RCC 7860 (cell line): Measurements from ENCODE around the gene ATP5MC2.
A peak's percentile ranks its signal among the peaks of the same experiment; 100 is the strongest.
"Not testable (repeated sequence)": the region's sequence is repeated elsewhere in the genome, so short reads cannot be mapped to it uniquely, and the experiment has no call there.

Experiments used
- DNase-seq: peaks from one replicate; pipeline ENCODE4 v3.0.0-alpha.2; 2015; ENCODE audit warnings: low spot score
- FAIRE-seq: peaks from 2 replicates; lab custom pipeline; 2012; peaks lifted over from hg19 to GRCh38; lab: Jason Lieb, UNC

ATP5MC2 gene

DNA sequence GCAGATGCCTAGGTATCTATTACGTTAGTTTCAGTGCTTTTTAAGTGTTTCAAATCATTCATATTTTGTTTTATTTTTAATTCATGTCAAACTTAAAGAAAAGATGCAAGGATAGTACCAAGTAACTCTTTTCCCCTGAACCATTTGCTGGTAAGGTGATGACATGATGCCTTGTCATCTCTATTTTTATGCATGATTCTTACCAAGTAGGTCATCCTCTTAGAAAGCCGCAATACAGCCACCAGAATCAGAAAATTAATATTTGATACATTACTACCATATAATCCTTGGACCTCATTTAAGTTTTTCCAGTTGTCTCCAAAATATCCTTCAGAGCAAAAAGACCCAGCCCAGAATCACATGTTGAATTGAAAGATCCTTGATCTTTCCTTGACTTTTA is 22.3 kb downstream of the ATP5MC2 start:
- DNase-seq (no peak), FAIRE-seq (no peak)

DNA sequence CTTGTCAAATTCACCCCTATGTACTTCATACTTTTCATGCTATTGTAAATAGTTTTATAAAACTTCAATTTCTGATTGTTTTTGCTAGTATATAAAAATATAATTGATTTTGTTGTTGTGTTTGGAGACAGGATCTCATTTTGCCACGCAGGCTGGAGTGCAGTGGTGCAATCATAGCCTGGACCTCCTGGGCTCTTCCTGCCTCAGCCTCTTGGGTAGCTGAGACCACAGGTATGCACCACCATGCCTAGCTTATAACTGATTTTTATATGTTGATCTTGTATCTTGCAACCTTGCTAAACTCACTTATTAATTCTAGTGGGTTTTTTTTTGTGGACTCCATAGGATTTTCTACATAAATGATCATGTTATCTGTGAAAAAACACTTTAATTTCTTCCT is 23.5 kb downstream of the ATP5MC2 start:
- DNase-seq (no peak), FAIRE-seq (no peak)

DNA sequence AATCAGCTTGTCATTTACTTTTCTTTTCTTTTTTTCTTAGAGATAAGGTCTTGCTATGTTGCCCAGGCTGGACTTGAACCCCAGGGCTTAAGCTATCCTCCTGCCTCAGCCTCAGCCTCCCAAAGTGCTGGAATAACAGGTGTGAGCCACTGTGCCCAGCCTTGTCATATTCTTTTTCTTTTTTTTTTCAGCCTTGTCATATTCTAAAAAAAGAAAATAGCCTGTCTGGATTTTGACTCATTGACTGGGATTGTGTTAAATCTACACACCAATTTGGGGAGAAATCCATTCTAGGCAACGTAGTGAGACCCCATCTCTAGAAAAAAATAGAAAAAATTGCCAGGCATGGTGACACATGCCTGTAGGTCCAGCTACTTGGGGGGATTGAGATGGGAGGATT is 24.1 kb downstream of the ATP5MC2 start:
- FAIRE-seq = no peak
- no peak for DNase-seq

- not testable (repeated sequence) for FAIRE-seq, DNase-seq
These were observed 29.6 kb downstream of the ATP5MC2 start for GRCh38 chr12:53646300-53646699.

DNA sequence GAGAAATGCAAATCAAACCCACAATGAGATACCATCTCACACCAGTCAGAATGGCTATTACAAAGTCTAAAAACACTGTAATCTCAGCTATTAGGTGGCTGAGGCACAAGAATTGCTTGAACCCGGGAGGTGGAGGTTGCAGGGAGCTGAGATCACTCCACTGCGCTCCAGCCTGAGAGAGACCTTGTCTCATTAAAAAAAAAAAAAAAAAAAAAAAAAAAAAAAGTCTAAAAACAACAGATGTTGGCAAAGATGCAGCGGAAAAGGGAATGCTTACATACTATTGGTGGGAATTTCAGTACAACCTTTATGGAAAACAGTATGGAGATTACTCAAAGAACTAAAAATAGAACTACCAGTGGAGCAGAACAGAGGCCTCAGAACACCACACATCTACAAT is 30.7 kb downstream of the ATP5MC2 start:
- DNase-seq = no peak
- no peak for FAIRE-seq

DNA sequence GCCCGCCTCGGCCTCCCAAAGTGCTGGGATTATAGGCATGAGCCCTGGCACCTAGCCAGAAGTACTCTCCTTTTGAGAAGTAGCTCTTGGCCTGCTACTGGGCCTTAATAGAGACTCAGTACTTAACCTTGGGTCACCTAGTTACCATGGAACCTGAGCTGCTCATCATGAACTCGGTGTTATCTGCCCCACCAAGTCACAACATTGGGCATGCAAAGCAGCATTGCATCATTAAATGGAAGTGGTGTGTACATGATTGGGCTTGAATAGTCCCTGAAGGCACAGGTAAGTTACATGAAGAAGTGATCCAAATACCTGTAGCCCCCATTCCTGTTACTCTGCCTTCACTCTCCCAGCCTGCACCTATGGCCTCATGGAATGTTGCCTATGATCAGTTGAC is 31.8 kb downstream of the ATP5MC2 start:
- FAIRE-seq (no peak), DNase-seq (no peak)

- DNase-seq (no peak), FAIRE-seq (no peak)
These were observed 32.5 kb downstream of the ATP5MC2 start for GRCh38 chr12:53643232-53643979.

- DNase-seq = no peak
- FAIRE-seq = peak; percentile 12
These were observed 37.8 kb downstream of the ATP5MC2 start for GRCh38 chr12:53638057-53638456.

- no peak for FAIRE-seq
- DNase-seq = no peak
These were observed 39.2 kb downstream of the ATP5MC2 start for GRCh38 chr12:53636641-53637040.

- DNase-seq = not testable (repeated sequence)
These were observed 40.2 kb downstream of the ATP5MC2 start for GRCh38 chr12:53635708-53636107.

DNA sequence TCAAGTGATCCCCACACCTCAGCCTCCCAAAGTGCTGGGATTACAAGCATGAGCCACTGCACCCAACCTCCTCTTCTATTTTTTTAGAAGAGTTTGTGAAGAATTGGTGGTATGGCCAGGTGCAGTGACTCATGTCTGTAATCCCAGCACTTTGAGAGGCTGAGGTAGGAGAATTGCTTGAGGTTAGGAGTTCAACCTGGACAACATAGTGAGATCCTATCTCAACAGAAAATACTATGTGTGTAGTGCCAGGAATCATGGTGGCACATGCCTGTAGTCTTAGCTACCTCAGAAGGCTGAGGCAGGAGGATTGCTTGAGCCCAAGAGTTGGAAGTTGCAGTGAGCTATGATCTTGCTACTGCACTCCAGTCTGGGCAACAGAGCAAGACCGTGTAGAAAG is 44.2 kb downstream of the ATP5MC2 start:
- no peak for FAIRE-seq
- no peak for DNase-seq

More at GRCh38 chr12:53635708-53636107, 40.2 kb downstream of the ATP5MC2 start:
- not testable (repeated sequence) for FAIRE-seq

DNA sequence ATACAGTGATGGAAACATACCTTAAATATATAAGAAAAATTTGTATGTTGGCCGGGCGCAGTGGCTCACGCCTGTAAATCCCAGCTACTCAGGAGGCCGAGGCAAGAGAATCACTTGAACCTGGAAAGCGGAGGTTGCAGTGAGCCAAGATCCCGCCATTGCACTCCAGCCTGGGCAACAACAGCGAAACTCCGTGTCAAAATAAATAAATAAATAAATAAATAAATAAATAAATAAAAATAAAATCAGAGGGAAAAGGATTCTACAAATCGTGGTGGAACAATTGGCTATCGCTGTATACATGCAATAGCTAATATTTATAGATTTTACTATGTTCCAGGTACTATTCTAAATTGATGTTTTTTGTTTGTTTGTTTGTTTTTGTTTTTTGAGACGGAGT is 48.0 kb downstream of the ATP5MC2 start:
- DNase-seq (no peak), FAIRE-seq (no peak)

DNA sequence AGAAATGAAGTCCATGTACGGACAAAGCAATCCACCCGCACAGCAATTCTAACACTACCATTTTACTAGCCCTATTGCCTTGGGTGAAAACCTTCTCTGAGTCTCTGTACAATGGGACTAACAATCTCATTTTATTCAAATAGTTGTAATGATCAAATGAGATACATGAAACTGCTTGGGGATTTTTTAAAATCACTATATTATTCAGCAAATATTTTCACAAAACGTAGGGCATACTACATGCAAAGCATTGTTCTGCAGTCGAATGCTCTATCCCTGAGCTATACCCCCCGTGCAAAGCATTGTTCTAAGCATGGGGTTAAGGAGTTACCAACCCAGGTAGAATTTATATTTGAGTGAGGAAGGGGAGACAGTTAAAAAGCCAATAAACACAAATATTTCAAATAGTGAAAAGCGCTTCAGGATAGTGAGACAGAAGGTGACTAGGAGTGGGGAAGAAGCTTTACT is 49.1 kb downstream of the ATP5MC2 start:
- DNase-seq (no peak), FAIRE-seq (no peak)

DNA sequence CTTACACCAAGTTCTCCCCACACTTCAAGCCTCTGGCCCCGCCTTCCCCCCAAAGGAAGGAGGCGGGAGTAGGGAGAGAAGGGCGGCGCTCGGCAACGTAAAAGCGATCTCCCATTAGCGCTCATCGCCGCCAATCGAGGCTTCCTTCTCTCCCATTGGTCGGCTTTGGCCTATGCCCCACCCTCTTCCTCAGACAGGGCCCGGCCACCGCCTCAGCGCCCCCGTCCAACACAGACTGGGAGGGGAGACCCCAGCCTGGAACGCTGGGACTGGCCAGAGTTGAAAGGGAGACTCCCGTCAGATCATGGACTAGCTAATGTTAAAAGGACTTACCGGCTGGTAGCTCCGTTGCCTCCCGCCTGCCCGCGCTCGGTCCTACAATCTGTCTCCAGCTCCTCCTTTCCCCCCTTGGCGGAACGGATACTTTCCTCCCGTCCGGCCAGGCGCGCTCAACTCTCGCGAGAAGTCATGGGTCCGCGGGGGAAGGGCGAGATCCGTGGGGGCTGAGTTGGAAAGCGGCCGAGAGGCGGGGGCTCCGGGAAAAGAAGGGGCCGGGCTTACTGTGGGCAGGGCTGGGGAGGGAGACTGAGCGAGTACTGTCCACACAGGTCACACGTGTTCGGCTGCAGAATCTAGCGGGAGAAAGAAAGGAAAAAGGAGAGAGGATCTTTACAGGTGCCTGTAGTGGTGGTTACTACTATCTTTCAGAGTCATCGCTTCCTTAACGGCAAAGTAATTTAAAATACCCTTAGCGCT is 49.8 kb downstream of the ATP5MC2 start, which contains the start of gene ATF7:
Gene ATF7, minus strand, starts transcription at position 437 of the 756 bp plus-strand sequence. CDS start 25,382 bp downstream, outside the sequence.
- FAIRE-seq = peak; percentile 76
- peak; percentile 90 for DNase-seq

GRCh38 chr12:53625373-53625945 is 50.4 kb downstream of the ATP5MC2 start:
- no peak for DNase-seq
- FAIRE-seq = no peak

- DNase-seq = no peak
- FAIRE-seq = no peak
These were observed 50.9 kb downstream of the ATP5MC2 start for GRCh38 chr12:53624956-53625355.

DNA sequence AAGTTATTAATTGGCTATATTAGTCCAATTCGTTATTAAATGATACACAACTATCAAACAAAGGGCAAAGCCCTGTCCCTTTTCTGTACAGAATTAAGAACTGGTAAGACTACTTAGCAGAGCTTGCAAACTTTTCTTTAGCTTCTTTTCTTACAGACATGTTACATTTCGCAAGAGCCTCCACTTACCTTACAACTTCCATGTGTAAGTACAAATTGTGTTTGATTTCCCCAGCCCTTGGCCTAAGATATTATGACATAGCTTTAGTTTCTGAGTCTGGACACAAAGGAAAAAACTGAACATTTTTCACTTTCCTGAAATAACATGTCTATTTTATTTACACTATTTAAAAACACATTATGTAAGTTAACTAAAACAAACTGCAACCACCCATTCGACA is 51.4 kb downstream of the ATP5MC2 start:
- FAIRE-seq (no peak), DNase-seq (no peak)

- DNase-seq (no peak), FAIRE-seq (no peak)
These were observed 52.1 kb downstream of the ATP5MC2 start for GRCh38 chr12:53623548-53624385.

GRCh38 chr12:53622724-53623123 is 53.2 kb downstream of the ATP5MC2 start:
- DNase-seq (no peak), FAIRE-seq (no peak)

GRCh38 chr12:53618275-53618674 is 57.6 kb downstream of the ATP5MC2 start:
- no peak for FAIRE-seq
- no peak for DNase-seq

DNA sequence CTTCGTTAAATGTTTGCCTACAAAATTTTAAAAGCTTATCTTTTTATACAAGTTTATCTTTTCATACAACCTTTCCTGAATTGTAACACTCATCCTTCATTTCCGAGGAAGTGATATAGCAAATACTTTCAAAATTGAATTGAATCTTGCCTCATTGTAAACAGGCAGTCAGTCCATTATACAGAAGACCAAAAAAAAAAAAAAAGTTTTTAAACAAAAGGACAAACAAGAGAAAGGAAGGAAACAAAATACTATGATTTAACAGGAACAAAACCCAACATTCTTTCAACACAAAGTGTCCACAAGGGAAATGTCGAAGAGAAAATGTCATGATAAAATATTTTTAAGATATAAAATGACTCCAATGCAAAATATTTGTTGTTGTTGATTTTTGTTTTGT is 58.2 kb downstream of the ATP5MC2 start:
- FAIRE-seq = no peak
- no peak for DNase-seq
